PC-3 (cell line): ENCODE results near the gene TRIM52. TPM values are rescaled to one million over a fixed set of nuclear protein-coding genes. Genes with fewer than 3 reads are reported as not detected.

Experiments
- ATAC-seq: fragments of 200-7000 bp; cut with Tn5 transposase; 2 replicates; pipeline ENCODE4 v1.9.1; 2020; ENCODE audit warnings: mild to moderate bottlenecking, moderate library complexity
- BruUV-seq: library from RNA; stranded (reverse); fragments of 400-500 nt; replicated peaks from 2 replicates; lab custom pipeline; 2021; lab: Mats Ljungman, UMichigan
- CTCF ChIA-PET: fragments of 300-600 bp; sonication (Branson Sonifier 250); formaldehyde crosslinking; loops from one replicate; lab custom pipeline; 2022; ENCODE audit warnings: antibody characterized with exemption; lab: Charles Lee
- POLR2A ChIA-PET: fragments of 300-600 bp; sonication (Branson Sonifier 250); formaldehyde crosslinking; loops from one replicate; lab custom pipeline; 2022; ENCODE audit warnings: antibody characterized with exemption; ENCODE audit not compliant: unreplicated experiment; lab: Charles Lee
- DNase-seq: peaks from one replicate; pipeline ENCODE4 v3.0.0-alpha.2; 2015
- H2AFZ ChIP-seq: fragments of 300-600 bp; sonication (generic); 2 replicates; pipeline ENCODE4 v1.6.0; 2016; ENCODE audit warnings: antibody characterized with exemption, low read length
- H3F3A ChIP-seq: fragments of 300-600 bp; sonication (generic); one replicate; pipeline ENCODE4 v1.6.0; 2017; ENCODE audit warnings: antibody characterized with exemption, low read length, control low read depth, mild to moderate bottlenecking; ENCODE audit not compliant: unreplicated experiment
- H3K27ac ChIP-seq: fragments of 300-600 bp; sonication (generic); 2 replicates; pipeline ENCODE4 v1.5.1; 2016; ENCODE audit warnings: mild to moderate bottlenecking, low read length
- H3K27me3 ChIP-seq: fragments of 300-600 bp; sonication (generic); 2 replicates; pipeline ENCODE4 v1.6.1; 2016; ENCODE audit warnings: low read length, mixed read lengths
- H3K36me3 ChIP-seq: fragments of 300-600 bp; sonication (generic); 2 replicates; pipeline ENCODE4 v1.6.1; 2016; ENCODE audit warnings: low read depth, mixed run types, low read length, mixed read lengths
- H3K4me1 ChIP-seq: fragments of 300-600 bp; sonication (generic); 2 replicates; pipeline ENCODE4 v1.5.1; 2016; ENCODE audit warnings: low read length; ENCODE audit not compliant: insufficient read depth
- H3K4me2 ChIP-seq: fragments of 300-600 bp; sonication (generic); 2 replicates; pipeline ENCODE4 v1.6.0; 2016; ENCODE audit warnings: low read length
- H3K4me3 ChIP-seq: fragments of 300-600 bp; sonication (generic); 2 replicates; pipeline ENCODE4 v1.5.1; 2016; ENCODE audit warnings: mild to moderate bottlenecking, low read length, mixed read lengths
- H3K79me2 ChIP-seq: fragments of 300-600 bp; sonication (generic); 2 replicates; pipeline ENCODE4 v1.6.1; 2017; ENCODE audit warnings: low read length, mixed read lengths
- H3K9ac ChIP-seq: fragments of 300-600 bp; sonication (generic); 2 replicates; pipeline ENCODE4 v1.6.0; 2016; ENCODE audit warnings: mild to moderate bottlenecking, low read length
- H3K9me2 ChIP-seq: fragments of 300-600 bp; sonication (generic); replicated peaks from 2 replicates; pipeline ENCODE4 v1.6.1; 2016; ENCODE audit warnings: mixed run types, low read length, mixed read lengths
- H3K9me3 ChIP-seq: fragments of 300-600 bp; sonication (generic); 2 replicates; pipeline ENCODE4 v1.6.1; 2016; ENCODE audit warnings: low read length, mixed read lengths
- H4K20me1 ChIP-seq: fragments of 300-600 bp; sonication (generic); 2 replicates; pipeline ENCODE4 v1.6.1; 2016; ENCODE audit warnings: low read length, mixed read lengths
- EZH2 ChIP-seq: fragments of 300-600 bp; sonication (generic); IDR thresholded peaks from one replicate; pipeline ENCODE4 v1.6.1; 2017; ENCODE audit warnings: antibody characterized with exemption, mild to moderate bottlenecking, low read length; ENCODE audit not compliant: unreplicated experiment
- EZH2phosphoT487 ChIP-seq: fragments of 300-600 bp; sonication (generic); IDR thresholded peaks from 2 replicates; pipeline ENCODE4 v1.6.1; 2018; ENCODE audit warnings: mild to moderate bottlenecking, antibody characterized with exemption, low read length, borderline replicate concordance
- intact Hi-C: fragments of 100-400 bp; cut with micrococcal nuclease; formaldehyde crosslinking; loops from 2 replicates; pipeline ENCODE4 v1.9.0; 2023
- total RNA-seq: library from RNA; depleted of rRNA; stranded (reverse); fragments of >200 nt; gene quantifications from 2 replicates; pipeline ENCODE4 v1.2.3, GENCODE V29; 2014
- TF ChIP-seq, protein P1 (sequence below): fragments of 300-600 bp; sonication (generic); conservative IDR thresholded peaks from 2 replicates; pipeline ENCODE4 v1.5.1; 2017; ENCODE audit warnings: antibody characterized with exemption, low read depth, mild to moderate bottlenecking, low read length

Gene TRIM52
- total RNA-seq, 1 experiment from 2014 or later: 4.4 TPM

DNA sequence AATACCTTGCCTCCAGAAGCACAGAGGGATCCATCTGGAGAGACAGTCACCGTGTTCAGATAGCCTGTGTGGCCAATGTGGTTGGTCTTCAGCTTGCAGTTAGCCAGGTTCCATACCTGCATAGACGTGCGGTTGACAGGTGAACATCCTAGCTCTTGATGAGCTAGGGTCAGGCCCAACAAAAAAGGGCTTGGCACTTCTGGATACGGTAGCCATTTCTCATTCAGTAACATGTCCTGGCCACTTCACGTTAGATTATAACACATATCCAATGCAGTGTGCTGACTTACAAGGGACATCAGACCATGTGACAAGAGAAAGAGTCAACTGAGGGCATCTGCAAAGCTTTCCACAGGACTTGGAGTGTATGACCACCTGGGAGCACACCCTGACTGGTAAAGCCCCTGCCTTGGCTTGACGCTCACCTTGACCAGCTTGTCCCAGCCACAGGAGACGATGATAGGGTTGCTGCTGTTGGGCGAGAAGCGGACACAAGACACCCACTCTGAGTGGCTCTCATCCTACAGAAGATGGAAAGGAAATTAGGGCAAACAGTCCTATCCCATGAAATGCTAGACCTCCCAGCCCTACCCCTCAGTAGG, 21.8 kb downstream of the TRIM52 start:
- H3K79me2 ChIP-seq: peaks cover 52% of the 10 kb centered on the region
- H3K4me1 ChIP-seq: peaks cover 14% of the 10 kb centered on the region
- H3K4me2 ChIP-seq: no peak overlapping the region
- DNase-seq: no peak
- no peak overlapping the region for H2AFZ ChIP-seq
- TF ChIP-seq EZH2 (no peak), EZH2phosphoT487 (no peak)
- TF ChIP-seq, protein P1, sequence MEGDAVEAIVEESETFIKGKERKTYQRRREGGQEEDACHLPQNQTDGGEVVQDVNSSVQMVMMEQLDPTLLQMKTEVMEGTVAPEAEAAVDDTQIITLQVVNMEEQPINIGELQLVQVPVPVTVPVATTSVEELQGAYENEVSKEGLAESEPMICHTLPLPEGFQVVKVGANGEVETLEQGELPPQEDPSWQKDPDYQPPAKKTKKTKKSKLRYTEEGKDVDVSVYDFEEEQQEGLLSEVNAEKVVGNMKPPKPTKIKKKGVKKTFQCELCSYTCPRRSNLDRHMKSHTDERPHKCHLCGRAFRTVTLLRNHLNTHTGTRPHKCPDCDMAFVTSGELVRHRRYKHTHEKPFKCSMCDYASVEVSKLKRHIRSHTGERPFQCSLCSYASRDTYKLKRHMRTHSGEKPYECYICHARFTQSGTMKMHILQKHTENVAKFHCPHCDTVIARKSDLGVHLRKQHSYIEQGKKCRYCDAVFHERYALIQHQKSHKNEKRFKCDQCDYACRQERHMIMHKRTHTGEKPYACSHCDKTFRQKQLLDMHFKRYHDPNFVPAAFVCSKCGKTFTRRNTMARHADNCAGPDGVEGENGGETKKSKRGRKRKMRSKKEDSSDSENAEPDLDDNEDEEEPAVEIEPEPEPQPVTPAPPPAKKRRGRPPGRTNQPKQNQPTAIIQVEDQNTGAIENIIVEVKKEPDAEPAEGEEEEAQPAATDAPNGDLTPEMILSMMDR: no peak
- peaks cover 25% of the 10 kb centered on the region for H3F3A ChIP-seq
- no peak overlapping the region for H3K27ac ChIP-seq
- H3K4me3 ChIP-seq: no peak overlapping the region
- no peaks in the 10 kb centered on the region for H3K27me3 ChIP-seq
- no peaks in the 10 kb centered on the region for H3K9me3 ChIP-seq
- peaks cover 68% of the 10 kb centered on the region for H4K20me1 ChIP-seq
- no peaks in the 10 kb centered on the region for H3K9me2 ChIP-seq
- CTCF ChIA-PET: no interaction called here
- H3K36me3 ChIP-seq: peaks cover 76% of the 10 kb centered on the region
- no peak overlapping the region for H3K9ac ChIP-seq
- POLR2A ChIA-PET: no interaction called here
- intact Hi-C loops: no loop called here
- no TSS peak for BruUV-seq
- ATAC-seq: no peak

DNA sequence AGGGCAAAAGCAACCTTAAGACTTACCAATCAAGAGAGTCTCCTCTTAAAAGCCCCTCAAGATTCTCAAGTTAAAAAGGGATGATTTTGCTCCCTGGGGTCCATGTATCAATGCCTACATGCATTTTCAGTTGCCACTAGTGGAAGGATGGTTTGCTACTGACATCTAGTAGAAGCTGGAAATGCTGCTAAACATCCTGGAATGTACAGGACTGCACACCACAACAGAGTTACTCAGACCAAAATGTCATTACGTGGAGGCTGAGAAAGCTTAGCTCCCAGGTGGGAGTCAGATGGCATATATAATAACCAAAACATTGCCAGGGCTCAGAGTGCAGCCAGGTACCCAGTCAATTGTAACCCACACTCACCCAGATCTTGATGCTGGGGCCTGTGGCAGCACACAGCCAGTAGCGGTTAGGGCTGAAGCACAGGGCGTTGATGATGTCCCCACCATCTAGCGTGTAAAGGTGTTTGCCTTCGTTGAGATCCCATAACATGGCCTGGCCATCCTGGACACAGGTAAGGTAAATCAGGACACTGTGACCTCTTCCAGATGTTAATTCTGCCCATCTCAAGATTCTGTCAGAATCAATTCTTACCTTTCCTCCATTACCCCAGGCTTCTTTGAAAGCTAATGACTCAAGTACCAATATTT, 23.1 kb downstream of the TRIM52 start:
- POLR2A ChIA-PET: interaction anchor here (0.6 kb wide), 1 partner anchor 23 kb away, joined by 3 read pairs; no protein-coding TSS in a partner anchor
- TF ChIP-seq, protein P1: no peak
- TF ChIP-seq EZH2 (no peak), EZH2phosphoT487 (no peak)
- intact Hi-C loops: no loop called here
- H3K9me2 ChIP-seq: no peaks in the 10 kb centered on the region
- no peak overlapping the region for H3K9ac ChIP-seq
- no peaks in the 10 kb centered on the region for H3K27me3 ChIP-seq
- H3K79me2 ChIP-seq: peaks cover 41% of the 10 kb centered on the region
- peaks cover 65% of the 10 kb centered on the region for H4K20me1 ChIP-seq
- DNase-seq (no peak), ATAC-seq (no peak)
- no peak overlapping the region for H3K4me2 ChIP-seq
- CTCF ChIA-PET: no interaction called here
- no peak overlapping the region for H3K4me3 ChIP-seq
- no peak overlapping the region for H3K27ac ChIP-seq
- BruUV-seq: no TSS peak
- peaks cover 14% of the 10 kb centered on the region for H3K4me1 ChIP-seq
- H3K36me3 ChIP-seq: peaks cover 72% of the 10 kb centered on the region
- peaks cover 25% of the 10 kb centered on the region for H3F3A ChIP-seq
- H2AFZ ChIP-seq: no peak overlapping the region
- no peaks in the 10 kb centered on the region for H3K9me3 ChIP-seq
